Astrocyte (in vitro differentiated cells and primary cell): Measurements from ENCODE around the gene MYO6.

Experiments used
- EZH2 ChIP-seq: IDR thresholded peaks from 2 replicates; pipeline ENCODE4 v1.6.1; 2012; ENCODE audit warnings: mild to moderate bottlenecking, low read length, inconsistent platforms; ENCODE audit not compliant: insufficient read depth
- TF ChIP-seq, protein P1 (sequence below): IDR thresholded peaks from 2 replicates; pipeline ENCODE4 v1.5.1; 2011; ENCODE audit warnings: low read depth, mild to moderate bottlenecking, inconsistent platforms, low read length, moderate library complexity; ENCODE audit not compliant: insufficient read depth

DNA sequence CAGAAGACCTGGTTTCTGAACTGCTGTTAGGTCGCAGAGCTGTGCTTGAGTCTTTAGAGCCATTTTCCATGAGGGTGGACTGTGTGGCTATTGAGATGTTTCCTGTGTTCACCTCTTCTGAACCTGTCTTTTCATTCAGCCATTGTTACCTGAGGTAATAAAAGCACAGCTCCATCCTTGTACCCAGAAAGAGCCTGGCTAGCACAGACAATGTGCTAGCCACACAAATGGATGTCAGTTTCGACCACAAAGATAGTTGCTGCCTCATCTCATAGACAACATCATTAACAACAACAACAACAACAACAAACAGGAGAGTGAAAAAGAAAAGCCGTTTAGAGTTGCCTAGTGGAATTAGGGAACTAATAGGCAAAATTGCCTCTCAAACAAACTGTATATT, 114.7 kb downstream of the MYO6 start:
- TF ChIP-seq, protein P1, sequence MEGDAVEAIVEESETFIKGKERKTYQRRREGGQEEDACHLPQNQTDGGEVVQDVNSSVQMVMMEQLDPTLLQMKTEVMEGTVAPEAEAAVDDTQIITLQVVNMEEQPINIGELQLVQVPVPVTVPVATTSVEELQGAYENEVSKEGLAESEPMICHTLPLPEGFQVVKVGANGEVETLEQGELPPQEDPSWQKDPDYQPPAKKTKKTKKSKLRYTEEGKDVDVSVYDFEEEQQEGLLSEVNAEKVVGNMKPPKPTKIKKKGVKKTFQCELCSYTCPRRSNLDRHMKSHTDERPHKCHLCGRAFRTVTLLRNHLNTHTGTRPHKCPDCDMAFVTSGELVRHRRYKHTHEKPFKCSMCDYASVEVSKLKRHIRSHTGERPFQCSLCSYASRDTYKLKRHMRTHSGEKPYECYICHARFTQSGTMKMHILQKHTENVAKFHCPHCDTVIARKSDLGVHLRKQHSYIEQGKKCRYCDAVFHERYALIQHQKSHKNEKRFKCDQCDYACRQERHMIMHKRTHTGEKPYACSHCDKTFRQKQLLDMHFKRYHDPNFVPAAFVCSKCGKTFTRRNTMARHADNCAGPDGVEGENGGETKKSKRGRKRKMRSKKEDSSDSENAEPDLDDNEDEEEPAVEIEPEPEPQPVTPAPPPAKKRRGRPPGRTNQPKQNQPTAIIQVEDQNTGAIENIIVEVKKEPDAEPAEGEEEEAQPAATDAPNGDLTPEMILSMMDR: no peak
- no peak for TF ChIP-seq EZH2
